Astrocyte (in vitro differentiated cells and primary cell): Measurements from ENCODE around the gene PIM2. TPM values are rescaled to one million over a fixed set of nuclear protein-coding genes. Genes with fewer than 3 reads are reported as not detected.
A peak's percentile ranks its signal among the peaks of the same experiment; 100 is the strongest.

ENCODE experiments used
- DNase-seq: peaks from one replicate; pipeline ENCODE4 v3.0.0-alpha.2; 2010; ENCODE audit warnings: low read depth
- FAIRE-seq: peaks from 2 replicates; lab custom pipeline; 2011; peaks lifted over from hg19 to GRCh38; lab: Jason Lieb, UNC
- H2AFZ ChIP-seq: 2 replicates; pipeline ENCODE4 v1.6.0; 2012; ENCODE audit warnings: low read depth, low read length, inconsistent platforms
- H3K27ac ChIP-seq: 2 replicates; pipeline ENCODE4 v1.5.1; 2011; ENCODE audit warnings: low read depth, low read length, inconsistent platforms
- H3K27me3 ChIP-seq: 2 replicates; pipeline ENCODE4 v1.6.0; 2011; ENCODE audit warnings: low read length, inconsistent platforms; ENCODE audit not compliant: insufficient read depth
- H3K36me3 ChIP-seq: 2 replicates; pipeline ENCODE4 v1.5.1; 2011; ENCODE audit warnings: low read length, inconsistent platforms; ENCODE audit not compliant: insufficient read depth
- H3K4me1 ChIP-seq: 2 replicates; pipeline ENCODE4 v1.5.1; 2011; ENCODE audit warnings: low read length, inconsistent platforms; ENCODE audit not compliant: insufficient read depth
- H3K4me2 ChIP-seq: 2 replicates; pipeline ENCODE4 v1.6.0; 2012; ENCODE audit warnings: low read length, inconsistent platforms
- H3K4me3 ChIP-seq: 2 replicates; pipeline ENCODE4 v1.5.1; 2011; ENCODE audit warnings: low read depth, mild to moderate bottlenecking, low read length, inconsistent platforms; ENCODE audit not compliant: insufficient read depth
- H3K79me2 ChIP-seq: 2 replicates; pipeline ENCODE4 v1.6.0; 2012; ENCODE audit warnings: mild to moderate bottlenecking, low read length, inconsistent platforms; ENCODE audit not compliant: insufficient read depth
- H3K9ac ChIP-seq: 2 replicates; pipeline ENCODE4 v1.6.0; 2012; ENCODE audit warnings: mild to moderate bottlenecking, low read length, inconsistent platforms
- H3K9me3 ChIP-seq: 2 replicates; pipeline ENCODE4 v1.5.1; 2012; ENCODE audit warnings: low read depth, mild to moderate bottlenecking, low read length, inconsistent platforms; ENCODE audit not compliant: insufficient read depth
- H4K20me1 ChIP-seq: 2 replicates; pipeline ENCODE4 v1.6.0; 2012; ENCODE audit warnings: low read length, inconsistent platforms; ENCODE audit not compliant: insufficient read depth
- H3K27ac Mint-ChIP-seq: one replicate; pipeline ENCODE4 v1.8.0; 2021; ENCODE audit warnings: mild to moderate bottlenecking, mixed read lengths; ENCODE audit not compliant: unreplicated experiment
- H3K27me3 Mint-ChIP-seq: one replicate; pipeline ENCODE4 v1.8.0; 2021; ENCODE audit warnings: low read depth, mixed read lengths; ENCODE audit not compliant: unreplicated experiment
- H3K36me3 Mint-ChIP-seq: one replicate; pipeline ENCODE4 v1.8.0; 2021; ENCODE audit warnings: low read depth, mixed read lengths; ENCODE audit not compliant: unreplicated experiment
- H3K4me1 Mint-ChIP-seq: one replicate; pipeline ENCODE4 v1.8.0; 2021; ENCODE audit warnings: low read depth, mixed read lengths; ENCODE audit not compliant: unreplicated experiment
- H3K4me3 Mint-ChIP-seq: one replicate; pipeline ENCODE4 v1.8.0; 2021; ENCODE audit warnings: mild to moderate bottlenecking, moderate library complexity, mixed read lengths; ENCODE audit not compliant: unreplicated experiment
- H3K9me3 Mint-ChIP-seq: one replicate; pipeline ENCODE4 v1.8.0; 2021; ENCODE audit warnings: mild to moderate bottlenecking, mixed read lengths; ENCODE audit not compliant: unreplicated experiment
- CTCF ChIP-seq: IDR thresholded peaks from 2 replicates; pipeline ENCODE4 v1.5.1; 2011; ENCODE audit warnings: low read depth, mild to moderate bottlenecking, inconsistent platforms, low read length, moderate library complexity; ENCODE audit not compliant: insufficient read depth
- EZH2 ChIP-seq: IDR thresholded peaks from 2 replicates; pipeline ENCODE4 v1.6.1; 2012; ENCODE audit warnings: mild to moderate bottlenecking, low read length, inconsistent platforms; ENCODE audit not compliant: insufficient read depth
- total RNA-seq: library from RNA; stranded (reverse); gene quantifications from 2 replicates; pipeline ENCODE4 v1.2.1, GENCODE V29; 2021

The PIM2 gene
- total RNA-seq, 1 donor from 2014 or later: 13.4 TPM

- peaks cover 5% of the 10 kb centered on the region for H3K36me3 ChIP-seq
- Mint-ChIP-seq H3K4me3 (peak overlapping the region; percentile 93), H3K9me3 (no peaks in the 10 kb centered on the region), H3K36me3 (peaks cover 7% of the 10 kb centered on the region), H3K27ac (no peak overlapping the region), H3K4me1 (peaks cover 11% of the 10 kb centered on the region), H3K27me3 (no peaks in the 10 kb centered on the region)
- H3K4me2 ChIP-seq: peak overlapping the region; percentile 92
- H3K79me2 ChIP-seq: peaks cover 45% of the 10 kb centered on the region
- no peak for TF ChIP-seq EZH2
- TF ChIP-seq CTCF: no peak
- H3K9ac ChIP-seq: no peak overlapping the region
- no peak overlapping the region for H2AFZ ChIP-seq
- H3K27me3 ChIP-seq: no peaks in the 10 kb centered on the region
- H3K4me1 ChIP-seq: peaks cover 3% of the 10 kb centered on the region
- DNase-seq: no peak
- H3K27ac ChIP-seq: no peak overlapping the region
- H3K9me3 ChIP-seq: no peaks in the 10 kb centered on the region
- H3K4me3 ChIP-seq: no peak overlapping the region
- peak; percentile 41 for FAIRE-seq
- peaks cover 14% of the 10 kb centered on the region for H4K20me1 ChIP-seq
Measured at GRCh38 chrX:48899078-48899410, 19.8 kb downstream of the PIM2 start.

GRCh38 chrX:48897625-48898306 is 21.1 kb downstream of the PIM2 start, which contains the start of the genes PQBP1 and TIMM17B:
Gene PQBP1 (plus strand): TSS chrX:48897930. CDS start chrX:48898510, 580 bp downstream.
Gene TIMM17B (minus strand): TSS chrX:48897768. CDS start chrX:48897749, 19 bp downstream.
- Mint-ChIP-seq H3K36me3 (peaks cover 6% of the 10 kb centered on the region), H3K9me3 (no peaks in the 10 kb centered on the region), H3K27ac (peak within 1 kb of the TSS; percentile 95), H3K4me1 (peaks cover 11% of the 10 kb centered on the region), H3K4me3 (peak within 1 kb of the TSS; percentile 93), H3K27me3 (no peaks in the 10 kb centered on the region)
- Histone ChIP-seq H3K4me2 (peak within 1 kb of the TSS; percentile 92), H3K27me3 (no peaks in the 10 kb centered on the region), H3K36me3 (no peaks in the 10 kb centered on the region), H3K9me3 (no peaks in the 10 kb centered on the region), H3K4me1 (peaks cover 3% of the 10 kb centered on the region), H3K79me2 (peaks cover 45% of the 10 kb centered on the region), H3K27ac (peak within 1 kb of the TSS; percentile 93), H2AFZ (peak within 1 kb of the TSS; percentile 92), H3K9ac (peak within 1 kb of the TSS; percentile 98), H3K4me3 (peak within 1 kb of the TSS; percentile 93), H4K20me1 (peaks cover 4% of the 10 kb centered on the region)
- TF ChIP-seq CTCF: no peak
- TF ChIP-seq EZH2: no peak
- peak; percentile 99 for FAIRE-seq
- DNase-seq: peak; percentile 96

- H3K9me3 Mint-ChIP-seq: no peaks in the 10 kb centered on the region
- Histone ChIP-seq H3K4me2 (peak overlapping the region; percentile 92), H3K36me3 (no peaks in the 10 kb centered on the region), H2AFZ (peak overlapping the region; percentile 60), H3K4me3 (peak overlapping the region; percentile 93), H3K27me3 (no peaks in the 10 kb centered on the region), H3K79me2 (peaks cover 45% of the 10 kb centered on the region), H4K20me1 (peaks cover 4% of the 10 kb centered on the region), H3K9me3 (no peaks in the 10 kb centered on the region), H3K4me1 (peaks cover 3% of the 10 kb centered on the region), H3K27ac (peak overlapping the region; percentile 93), H3K9ac (peak overlapping the region; percentile 98)
- peak overlapping the region; percentile 93 for H3K4me3 Mint-ChIP-seq
- TF ChIP-seq EZH2: no peak
- H3K27ac Mint-ChIP-seq: peak overlapping the region; percentile 93
- H3K27me3 Mint-ChIP-seq: no peaks in the 10 kb centered on the region
- H3K4me1 Mint-ChIP-seq: peaks cover 11% of the 10 kb centered on the region
- peaks cover 5% of the 10 kb centered on the region for H3K36me3 Mint-ChIP-seq
- no peak for FAIRE-seq
- DNase-seq: peak; percentile 56
Measured at GRCh38 chrX:48897157-48897624, 21.6 kb downstream of the PIM2 start.
